HG03095 (cell line): Measurements from ENCODE around the gene ARL13B.
"Not testable (repeated sequence)": the region's sequence is repeated elsewhere in the genome, so short reads cannot be mapped to it uniquely, and the experiment has no call there.

ENCODE experiments used
- ATAC-seq: cut with Tn5 transposase; IDR thresholded peaks from one replicate; pipeline ENCODE4 v1.9.1; 2021; ENCODE audit warnings: moderate library complexity; ENCODE audit not compliant: unreplicated experiment

ARL13B gene

DNA sequence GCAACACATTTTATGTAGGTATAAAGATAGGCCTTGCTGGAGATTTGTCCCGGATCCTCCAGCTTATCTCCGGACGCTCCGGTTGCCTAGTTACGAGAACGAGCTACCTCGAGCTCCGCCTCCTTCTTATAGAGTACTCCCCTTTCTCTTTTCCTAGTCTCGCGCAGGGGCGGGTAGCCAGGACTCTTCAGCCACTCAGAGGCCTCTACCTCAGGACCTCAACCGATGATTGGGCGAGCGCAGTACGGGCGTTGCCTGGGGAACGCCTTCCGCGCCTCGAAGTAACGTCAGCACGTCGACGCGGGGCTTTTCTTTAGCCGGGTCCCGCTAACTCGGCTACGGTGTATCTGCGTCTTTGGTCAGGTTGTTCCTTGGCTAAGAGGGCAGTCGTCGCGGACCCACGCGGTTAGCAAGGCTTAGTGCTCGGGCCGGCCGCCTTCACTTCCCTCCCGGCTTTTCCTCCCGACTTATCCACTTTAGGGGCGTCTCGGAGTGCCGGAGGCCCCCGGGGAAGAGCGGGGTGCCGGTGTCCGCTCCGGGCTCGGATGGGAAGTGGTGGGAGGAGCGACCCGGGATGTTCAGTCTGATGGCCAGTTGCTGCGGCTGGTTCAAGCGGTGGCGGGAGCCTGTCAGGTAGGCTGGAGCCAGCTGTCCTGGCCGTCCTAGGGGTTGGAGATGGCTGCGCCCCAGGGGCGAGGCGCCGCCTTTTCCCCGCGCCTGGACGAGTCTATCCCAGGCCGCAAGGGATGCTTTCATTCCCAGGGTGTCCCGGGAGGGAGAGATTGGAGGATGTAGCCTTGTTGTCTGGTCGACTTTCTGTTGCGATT, at the start of gene ARL13B:
TSS of gene ARL13B (plus strand) at position 306 of the 827 bp plus-strand sequence. CDS start at position 575, 269 bp downstream.
- ATAC-seq, result peak; percentile 100

DNA sequence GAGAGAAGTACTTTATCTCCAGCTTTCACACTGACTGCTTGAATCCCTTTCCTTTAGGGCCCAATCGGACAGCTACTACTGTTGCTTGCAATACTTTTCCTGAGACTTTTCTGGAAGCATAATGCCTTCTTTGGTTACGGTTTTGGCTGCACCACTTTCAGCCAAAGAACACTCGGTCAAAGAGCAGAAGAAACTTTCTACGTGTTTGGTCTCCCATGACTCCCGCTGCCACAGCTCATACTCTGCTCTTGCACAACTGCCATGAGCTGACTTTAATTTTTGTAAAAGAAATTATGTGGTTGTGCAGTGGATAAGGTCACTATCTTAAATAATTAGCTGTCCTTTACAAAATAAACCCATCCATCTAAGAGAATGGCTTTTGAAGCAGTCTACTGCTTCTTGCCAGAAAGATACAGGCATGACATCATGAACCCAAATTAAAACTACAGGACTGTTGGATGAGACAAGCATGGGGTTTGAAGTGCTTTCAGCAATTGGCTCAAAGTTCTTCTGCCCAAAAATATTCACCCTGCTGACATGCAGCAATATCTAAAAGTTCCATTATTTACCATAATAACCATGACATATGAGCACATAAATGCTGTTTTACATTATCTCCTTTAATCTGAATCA, 48.2 kb upstream of the ARL13B start:
- no peak for ATAC-seq

DNA sequence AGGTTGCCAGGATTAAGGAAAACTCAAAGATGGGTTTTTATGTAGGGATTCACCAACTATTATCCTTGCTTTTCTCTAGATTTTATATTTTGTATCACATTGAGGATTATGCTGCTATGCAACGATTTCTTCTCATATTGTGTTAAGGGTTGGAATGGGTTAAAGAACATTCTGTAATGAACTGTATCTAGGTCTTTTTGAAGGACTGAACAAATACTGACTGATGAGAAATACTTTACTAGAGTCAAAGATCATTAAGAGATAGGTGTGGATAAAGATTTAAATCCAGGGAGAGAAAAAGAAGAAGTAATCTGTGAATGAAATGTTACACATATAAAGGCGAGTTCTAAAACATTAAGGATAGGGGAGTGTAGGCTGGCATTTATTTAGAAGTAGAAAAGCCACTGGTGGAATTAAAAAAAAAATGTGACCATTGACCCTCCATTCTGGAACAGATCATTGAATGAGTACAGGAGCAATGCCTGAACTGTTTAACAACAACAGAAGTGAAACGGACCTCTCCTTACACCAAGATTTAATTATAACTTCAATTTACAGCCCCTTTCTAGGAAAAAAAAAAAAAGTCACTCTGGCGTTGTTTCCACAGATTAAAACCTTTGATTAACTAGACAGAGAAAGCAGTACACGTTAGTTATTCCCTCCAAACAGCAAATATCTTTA, 45.4 kb upstream of the ARL13B start:
- no peak for ATAC-seq

DNA sequence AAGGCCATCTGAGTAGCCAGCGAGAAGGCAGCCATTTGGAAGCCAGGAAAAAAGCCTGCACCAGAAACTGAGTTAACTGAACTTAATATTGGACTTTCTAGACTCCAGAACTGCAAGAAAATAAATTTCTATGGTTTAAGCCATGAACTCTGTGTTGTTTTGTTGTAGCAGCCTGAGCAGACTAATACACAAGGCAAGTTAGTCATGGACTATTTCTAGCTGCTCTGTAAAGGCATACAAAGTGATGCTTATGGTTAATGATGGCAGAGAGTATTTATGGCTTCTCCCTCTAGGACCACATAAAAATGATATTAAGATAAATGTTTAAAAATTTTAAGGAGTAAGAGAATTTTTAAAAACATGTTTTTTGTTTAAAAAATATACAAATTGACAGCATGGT, 43.4 kb upstream of the ARL13B start:
- no peak for ATAC-seq

DNA sequence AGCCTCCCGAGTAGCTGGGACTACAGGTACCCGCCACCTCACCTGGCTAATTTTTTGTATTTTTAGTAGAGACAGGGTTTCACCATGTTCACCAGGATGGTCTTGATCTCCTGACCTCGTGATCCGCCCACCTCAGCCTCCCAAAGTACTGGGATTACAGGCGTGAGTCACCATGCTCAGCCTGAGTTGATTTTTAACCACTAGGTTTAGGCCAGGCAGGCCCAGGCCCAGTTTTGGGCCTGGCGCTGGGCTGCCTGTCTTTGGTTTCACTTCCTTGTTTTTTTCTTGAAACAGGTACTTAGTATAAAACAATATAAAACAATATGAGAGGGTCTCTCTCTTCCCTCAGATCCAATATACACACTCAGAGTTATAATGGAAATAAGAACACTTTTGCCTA, 42.5 kb upstream of the ARL13B start:
- ATAC-seq, result not testable (repeated sequence)

DNA sequence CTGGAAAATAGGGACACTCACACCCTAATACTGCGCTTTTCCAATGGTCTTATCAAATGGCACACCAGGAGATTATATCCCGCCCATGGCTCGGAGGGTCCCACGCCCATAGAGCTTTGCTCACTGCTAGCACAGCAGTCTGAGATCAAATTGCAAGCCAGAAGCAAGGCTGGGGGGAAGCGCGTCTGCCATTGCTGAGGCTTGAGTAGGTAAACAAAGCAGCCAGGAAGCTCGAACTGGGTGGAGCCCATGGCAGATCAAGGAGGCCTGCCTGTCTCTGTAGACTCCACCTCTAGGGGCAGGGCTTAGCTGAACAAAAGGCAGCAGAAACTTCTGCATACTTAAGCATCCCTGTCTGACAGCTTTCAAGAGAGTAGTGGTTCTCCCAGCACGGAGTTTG, 30.0 kb upstream of the ARL13B start:
- not testable (repeated sequence) for ATAC-seq

DNA sequence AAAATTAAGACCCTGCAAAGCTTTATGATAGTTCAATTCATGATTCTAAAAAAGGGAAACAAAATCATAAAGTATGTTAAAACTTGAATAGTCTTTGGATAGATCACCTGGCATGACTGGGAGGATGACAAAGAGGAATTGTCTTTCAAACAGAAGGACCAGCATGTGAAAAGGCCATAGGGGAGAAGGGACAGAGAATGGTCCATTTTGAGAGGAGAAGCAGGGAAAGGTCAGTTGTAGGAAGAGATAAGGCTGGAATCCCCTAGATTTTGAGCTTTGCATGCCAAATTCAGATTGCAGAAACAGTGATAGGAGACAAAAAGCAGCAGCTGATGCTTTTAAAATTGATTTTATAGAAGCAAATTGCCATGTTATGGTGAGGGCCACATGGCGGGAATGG, 18.9 kb upstream of the ARL13B start:
- ATAC-seq, result no peak

DNA sequence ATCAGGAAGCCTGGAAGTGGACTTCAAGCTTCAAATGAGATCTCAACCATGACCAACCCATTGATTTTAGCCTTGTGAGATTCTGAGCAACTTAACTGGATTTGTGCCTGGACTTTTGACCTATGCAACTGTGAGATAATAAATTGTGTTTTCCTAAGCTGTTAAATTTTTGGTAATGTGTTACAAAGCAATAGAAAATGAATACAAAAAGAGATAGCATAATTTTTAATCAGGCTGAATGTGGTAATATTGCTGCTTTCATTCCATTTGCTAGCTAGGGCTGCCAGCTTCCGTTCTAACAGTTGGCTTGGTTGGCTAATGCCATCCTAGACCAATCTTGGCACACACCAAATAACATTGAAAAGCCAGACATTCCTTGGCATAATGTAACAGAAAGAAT, 18.5 kb upstream of the ARL13B start:
- ATAC-seq, result no peak

DNA sequence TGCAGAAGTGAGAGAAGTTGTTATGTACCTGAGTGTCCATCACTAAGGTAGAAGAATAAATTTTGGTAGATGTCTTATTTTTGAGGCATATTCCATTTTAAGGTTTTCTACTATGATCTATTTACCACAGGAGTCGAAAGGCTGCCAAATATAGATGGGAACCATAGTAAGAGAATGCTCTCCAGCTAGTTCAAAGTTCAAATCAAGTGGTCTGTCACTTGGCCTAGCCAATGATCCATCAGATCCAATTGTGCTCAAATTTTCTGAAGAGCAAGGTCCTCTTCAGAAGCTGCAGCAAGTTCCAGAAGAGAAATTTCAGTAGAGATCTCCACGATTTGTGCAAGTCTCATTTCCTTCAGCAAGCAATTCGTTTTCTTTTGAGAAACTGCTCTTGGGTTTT, 17.2 kb upstream of the ARL13B start:
- ATAC-seq, result no peak

DNA sequence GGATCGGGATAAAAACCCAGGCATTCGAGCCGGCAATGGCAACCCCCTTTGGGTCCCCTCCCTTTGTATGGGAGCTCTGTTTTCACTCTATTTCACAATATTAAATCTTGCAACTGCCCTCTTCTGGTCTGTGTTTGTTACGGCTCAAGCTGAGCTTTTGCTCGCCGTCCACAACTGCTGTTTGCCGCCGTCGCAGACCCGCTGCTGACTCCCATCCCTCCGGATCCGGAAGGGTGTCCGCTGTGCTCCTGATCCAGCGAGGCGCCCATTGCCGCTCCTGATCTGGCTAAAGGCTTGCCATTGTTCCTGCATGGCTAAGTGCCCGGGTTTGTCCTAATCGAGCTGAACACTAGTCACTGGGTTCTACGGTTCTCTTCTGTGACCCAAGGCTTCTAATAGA, 14.8 kb upstream of the ARL13B start:
- ATAC-seq, result not testable (repeated sequence)

DNA sequence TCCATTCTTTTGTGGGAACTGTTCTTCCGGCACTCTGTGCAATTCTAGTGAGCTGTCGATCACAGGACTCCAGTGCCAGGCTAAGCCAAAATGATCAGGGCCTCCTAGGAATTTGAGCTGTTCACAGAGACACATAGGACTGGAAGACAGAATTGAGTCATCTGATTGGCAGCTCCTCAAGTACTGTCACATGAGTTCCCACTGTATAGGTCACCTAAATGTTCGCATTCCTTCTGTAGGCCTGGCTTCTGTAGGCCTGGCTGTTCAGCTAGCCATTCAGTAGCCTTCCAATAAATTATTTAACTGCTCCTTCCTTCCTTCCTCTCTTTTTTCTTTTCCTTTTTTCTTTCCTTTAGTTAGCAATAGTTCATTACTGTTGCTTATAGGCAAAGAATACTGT, 10.5 kb upstream of the ARL13B start:
- no peak for ATAC-seq

DNA sequence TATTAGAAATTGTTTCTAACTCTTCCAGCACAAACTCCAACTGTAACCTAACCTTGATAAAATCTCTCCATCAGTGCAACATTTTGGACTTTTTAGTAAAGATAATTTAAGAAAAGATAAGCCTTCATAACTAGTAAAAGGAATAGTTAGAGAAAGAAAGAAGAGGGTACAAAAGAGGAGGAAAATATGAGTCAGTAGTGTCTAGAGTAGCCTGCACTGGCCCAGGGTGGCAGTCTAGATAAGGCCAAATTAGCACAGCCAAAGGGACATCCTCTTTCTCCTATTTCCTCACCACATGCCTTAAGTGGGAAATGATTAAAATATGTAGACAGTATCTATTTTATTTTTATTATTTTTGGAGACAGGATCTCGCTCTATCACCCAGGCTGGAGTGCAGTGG, 10.0 kb upstream of the ARL13B start:
- no peak for ATAC-seq

DNA sequence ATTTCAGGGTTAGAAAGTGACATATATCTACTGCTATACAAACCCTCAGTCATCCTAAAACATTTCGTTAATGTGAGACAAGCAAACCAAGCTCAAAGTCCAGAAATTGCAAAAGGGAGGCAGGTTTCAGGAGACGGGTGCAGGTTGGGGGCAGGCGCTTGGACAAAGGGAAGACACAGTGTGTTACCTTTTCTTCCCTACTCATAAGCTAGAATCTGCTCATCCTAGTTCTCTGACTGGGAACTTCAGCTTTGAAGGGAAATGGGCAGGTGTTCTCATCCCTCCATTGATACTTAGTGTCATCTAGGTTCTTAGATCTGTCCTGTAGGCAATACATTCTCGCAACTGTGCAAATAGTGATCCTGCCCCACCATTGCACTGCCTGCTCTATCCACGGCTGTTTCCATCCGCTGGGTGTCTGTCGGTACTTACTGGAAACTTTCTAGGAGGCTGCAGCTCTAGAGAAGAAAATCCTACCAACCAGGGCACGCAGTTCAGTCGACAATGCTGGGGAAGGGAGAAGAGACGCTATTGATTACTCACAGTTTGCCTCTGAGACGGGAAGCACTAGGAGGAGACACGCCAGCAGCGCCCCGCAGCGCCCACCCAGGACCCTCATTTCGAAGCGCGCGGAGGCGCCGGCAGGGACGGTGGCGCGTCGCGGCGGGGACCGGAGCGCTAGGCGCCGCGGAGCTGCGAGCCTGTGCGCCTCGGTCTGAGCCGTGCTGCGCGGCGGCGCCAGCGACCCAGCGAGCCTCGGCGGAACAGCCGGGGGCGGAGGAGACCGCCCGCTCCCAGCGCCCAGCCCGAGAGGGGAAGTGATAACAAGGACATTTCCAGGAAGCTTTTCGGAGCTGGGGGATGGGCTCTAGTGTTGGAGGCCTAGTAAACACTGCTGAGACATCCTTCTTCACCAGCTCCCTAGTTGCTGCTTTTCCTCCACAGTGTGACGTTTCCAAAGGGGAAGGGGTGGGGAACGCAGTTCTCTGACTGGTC, 6.5 kb upstream of the ARL13B start, which contains the start of gene PROS1:
TSS of gene PROS1 (minus strand) at position 766 of the 996 bp plus-strand sequence. CDS start at position 619, 147 bp downstream.
- ATAC-seq, result peak; percentile 90

DNA sequence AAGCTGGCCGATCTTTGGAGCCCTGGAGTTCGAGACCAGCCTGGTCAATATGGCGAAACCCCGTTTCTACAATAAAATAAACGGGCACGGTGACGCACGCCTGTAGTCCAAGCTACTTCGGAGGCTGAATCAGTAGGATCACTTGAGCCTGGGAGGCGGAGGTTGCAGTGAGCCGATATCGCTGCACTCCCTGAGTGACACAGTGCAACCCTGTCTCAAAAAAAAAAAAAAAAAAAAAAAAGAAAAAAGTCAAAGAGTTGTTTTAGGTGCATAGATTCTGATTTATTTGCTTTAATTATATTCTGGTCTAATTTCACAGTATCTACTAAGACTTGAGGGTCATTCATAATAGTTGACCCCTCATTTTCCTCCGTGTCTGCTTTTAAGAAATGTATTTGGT, 1.7 kb downstream of the ARL13B start:
- ATAC-seq, result no peak

DNA sequence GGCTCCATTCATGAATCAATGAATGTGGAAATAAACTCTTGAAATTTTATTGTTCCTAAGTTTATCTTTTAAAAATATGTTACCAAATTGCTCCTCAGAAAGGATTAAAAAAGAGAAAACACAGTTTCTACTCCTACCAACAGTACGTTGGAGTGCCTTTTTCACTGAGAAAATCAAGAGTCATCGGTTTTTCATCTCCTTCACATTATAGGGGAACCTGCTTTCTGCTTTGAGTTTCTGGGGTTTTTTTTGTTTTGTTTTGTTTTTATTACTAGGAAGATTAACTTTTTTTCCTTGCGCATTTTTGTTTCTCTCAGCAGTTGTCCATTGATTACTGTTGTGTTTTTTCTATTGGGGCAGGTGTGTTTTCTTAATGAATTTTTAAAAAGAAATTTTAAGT, 3.5 kb downstream of the ARL13B start:
- ATAC-seq, result no peak

DNA sequence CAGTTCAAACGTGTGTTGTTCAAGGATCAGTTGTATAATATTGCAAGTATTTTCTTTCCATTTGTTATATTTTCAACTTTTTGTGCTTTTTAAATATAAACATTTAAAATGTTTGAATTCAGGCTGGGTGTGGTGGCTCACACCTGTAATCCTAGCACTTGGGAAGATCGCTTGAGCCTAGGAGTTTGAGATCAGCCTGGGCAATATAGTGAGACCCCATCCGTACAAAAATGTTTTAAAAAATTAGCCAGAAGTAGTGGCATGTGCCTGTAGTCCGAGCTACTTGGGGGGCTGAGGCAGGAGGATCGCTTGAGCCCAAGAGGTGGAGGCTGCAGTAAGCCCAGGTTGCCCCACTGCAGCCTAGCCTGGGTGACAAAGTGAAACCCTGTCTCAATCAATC, 4.7 kb downstream of the ARL13B start:
- no peak for ATAC-seq

DNA sequence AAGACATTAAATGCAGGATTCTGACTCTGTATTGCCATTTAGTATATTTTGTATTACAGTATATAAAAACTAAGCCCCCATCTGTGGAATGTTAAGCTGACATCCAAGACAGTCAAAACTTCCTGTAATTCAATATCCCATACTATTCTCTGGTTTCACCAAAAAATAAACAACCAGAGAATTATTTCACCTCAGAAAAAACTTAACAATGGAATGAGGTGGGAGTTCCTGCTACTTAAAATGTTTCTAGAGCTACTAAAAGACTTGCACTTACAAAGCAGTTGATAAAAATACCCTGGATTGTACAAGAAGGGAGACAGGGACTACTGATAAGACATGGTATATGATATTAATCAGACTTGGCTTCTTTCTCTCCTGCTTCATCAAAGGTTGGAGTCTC, 8.3 kb downstream of the ARL13B start:
- no peak for ATAC-seq

DNA sequence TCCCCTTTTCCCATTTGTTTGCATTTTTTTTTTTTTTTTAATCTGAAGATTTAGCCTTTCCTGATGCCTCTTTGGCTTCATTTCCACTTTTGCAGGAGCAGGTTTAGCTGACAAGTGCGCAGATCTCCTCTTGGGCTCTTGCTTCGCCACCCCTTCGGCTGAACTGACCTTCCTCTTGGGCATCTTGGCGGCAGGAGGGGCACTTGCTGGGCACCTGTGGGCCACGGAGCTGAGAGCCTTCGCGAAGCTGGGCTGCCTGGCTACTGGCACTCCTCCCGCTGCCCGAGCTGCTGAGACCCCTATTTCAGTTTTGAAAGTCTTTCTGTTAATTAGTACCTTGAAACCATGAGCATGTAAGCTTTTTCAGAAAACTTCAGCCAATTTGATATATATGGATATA, 8.8 kb downstream of the ARL13B start:
- ATAC-seq, result no peak

DNA sequence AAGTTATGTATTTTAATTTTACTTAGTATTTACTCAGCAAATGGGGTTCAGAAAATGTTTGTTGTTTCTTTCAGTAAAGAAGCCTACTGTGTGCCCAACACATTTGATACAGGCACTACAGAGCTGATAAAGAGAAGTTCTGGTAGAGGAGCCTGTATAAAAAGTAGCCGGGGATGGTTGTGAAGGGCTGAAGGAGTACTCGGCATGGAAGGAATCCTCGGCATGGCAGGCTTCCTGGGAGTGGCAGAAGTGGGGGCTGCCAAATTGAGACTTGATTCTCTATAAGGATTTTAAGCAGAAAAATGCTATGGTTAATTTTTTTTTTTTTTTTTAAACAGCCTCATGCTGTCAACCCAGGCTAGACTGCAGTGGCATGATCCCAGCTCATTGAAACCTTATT, 9.3 kb downstream of the ARL13B start:
- no peak for ATAC-seq

DNA sequence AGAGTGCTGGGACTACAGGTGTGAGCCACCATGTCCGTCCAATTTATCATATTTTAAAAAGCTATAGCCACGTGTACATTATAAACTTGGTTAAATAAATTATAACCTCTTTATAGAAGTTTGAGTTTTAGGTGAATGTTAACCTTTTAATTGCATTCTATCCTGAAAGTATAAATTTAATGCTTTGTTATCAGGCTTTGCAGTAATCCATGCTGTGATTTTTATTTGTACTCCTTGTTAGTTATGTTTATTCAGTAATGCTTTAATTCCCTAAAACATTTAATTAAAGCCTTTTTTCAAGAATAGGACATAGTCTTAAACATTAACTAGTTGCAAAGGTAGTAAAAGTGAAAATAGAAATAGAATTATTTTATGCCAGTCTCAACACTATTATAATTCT, 11.7 kb downstream of the ARL13B start:
- ATAC-seq, result no peak

DNA sequence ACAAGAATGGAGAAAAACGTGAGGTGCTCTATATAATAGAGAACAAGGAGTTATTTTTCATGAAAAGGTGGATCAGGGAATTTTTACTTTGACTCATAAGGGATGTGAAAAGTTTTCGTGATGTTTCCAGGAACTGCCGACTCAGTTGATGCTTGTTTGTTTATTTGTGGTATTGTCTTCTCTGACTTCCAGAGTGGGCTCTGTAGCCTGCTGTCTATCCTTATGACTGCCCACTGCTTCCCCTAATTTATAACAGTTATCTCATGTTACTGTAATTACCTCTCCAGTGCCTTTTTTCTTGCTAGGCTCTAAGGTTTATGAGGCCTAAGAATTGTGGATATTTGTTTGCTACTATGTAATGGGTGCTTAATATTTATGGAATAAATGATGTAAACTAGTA, 12.3 kb downstream of the ARL13B start:
- no peak for ATAC-seq
